OCI-LY3 (cell line): ENCODE results near the gene FYN.

Experiments used
- EZH2phosphoT487 ChIP-seq: fragments of 200-600 bp; shearing (Covaris generic); IDR thresholded peaks from 2 replicates; pipeline ENCODE4 v1.6.1; 2018; ENCODE audit warnings: antibody characterized with exemption, mixed run types, low read depth
- TF ChIP-seq, protein P1 (sequence below): fragments of 200-600, 300-600 bp; sonication (generic); IDR thresholded peaks from 2 replicates; pipeline ENCODE4 v1.5.1; 2014; ENCODE audit warnings: antibody characterized with exemption, low read length, low read depth

DNA sequence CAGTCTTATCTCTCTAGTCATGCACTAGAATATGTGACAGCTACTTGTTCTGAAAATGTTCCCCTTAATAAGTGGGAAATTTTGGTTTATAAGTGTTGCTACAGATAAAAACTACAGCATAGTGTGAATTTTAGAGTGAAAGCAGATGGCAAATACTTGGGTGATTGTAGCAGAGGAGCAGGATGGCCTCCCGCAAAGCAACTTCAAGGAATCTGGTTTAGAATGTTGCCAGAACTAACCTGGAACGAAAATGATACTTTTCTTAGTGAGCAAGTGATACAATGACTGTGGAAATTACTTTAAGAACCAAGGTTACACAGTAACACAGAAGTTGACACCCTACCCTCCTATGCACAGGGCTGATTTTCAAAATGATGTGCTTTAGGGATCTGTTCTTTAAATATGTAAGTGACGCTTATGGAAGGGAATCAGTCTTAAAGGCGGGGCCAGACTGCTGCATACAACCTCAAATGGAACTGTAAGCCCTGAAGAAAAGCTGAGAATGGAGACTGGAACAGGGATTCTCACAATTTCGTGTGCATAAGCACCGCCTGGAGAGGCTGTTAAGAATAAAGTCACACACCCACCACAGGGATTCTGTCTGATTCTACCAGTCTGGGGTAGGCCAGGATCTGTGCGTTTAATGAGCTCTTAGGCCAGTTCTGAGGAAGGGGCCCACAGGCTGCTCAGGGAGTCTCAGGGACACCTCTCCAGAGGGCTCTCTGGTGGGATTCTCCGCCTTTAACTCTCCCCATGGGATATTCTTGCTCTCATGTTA, 97.9 kb downstream of the FYN start:
- TF ChIP-seq, protein P1, sequence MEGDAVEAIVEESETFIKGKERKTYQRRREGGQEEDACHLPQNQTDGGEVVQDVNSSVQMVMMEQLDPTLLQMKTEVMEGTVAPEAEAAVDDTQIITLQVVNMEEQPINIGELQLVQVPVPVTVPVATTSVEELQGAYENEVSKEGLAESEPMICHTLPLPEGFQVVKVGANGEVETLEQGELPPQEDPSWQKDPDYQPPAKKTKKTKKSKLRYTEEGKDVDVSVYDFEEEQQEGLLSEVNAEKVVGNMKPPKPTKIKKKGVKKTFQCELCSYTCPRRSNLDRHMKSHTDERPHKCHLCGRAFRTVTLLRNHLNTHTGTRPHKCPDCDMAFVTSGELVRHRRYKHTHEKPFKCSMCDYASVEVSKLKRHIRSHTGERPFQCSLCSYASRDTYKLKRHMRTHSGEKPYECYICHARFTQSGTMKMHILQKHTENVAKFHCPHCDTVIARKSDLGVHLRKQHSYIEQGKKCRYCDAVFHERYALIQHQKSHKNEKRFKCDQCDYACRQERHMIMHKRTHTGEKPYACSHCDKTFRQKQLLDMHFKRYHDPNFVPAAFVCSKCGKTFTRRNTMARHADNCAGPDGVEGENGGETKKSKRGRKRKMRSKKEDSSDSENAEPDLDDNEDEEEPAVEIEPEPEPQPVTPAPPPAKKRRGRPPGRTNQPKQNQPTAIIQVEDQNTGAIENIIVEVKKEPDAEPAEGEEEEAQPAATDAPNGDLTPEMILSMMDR: no peak
- no peak for TF ChIP-seq EZH2phosphoT487
